Measurements from ENCODE around the gene DPP10. TPM values are rescaled to one million over a fixed set of nuclear protein-coding genes. Genes with fewer than 3 reads are reported as not detected.

DPP10 gene
- total and polyA plus RNA-seq, 9 donors, result 0.12 to 5.9 (median 0.64) TPM; not detected in 3

DNA sequence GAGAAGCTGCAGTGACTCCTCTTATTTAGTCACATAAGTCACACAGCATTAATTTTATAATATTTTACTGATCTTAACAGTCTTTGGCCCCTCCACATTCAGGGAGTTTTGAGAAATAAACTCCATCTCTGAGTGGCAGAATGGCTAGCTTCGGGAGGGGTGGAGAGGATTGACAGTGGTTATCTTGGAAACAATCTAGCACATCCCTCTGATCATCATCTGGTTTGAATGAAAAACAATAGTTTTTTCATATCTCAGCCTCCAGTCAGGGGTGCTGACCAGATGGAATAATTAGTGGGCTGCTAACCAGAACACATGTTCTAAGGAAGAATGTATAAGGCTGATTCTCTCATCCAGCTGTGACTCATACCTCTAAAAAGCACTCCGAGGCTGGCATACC lies 477.5 kb downstream of the DPP10 start:
- no peaks in the 10 kb centered on the region for H3K36me3 ChIP-seq
- H3K4me3 ChIP-seq, result no peak overlapping the region
- no peaks in the 10 kb centered on the region for H3K4me1 ChIP-seq (ENCODE audit: insufficient read depth)
- H3K27me3 ChIP-seq, result no peaks in the 10 kb centered on the region
- H3K9me3 ChIP-seq, result no peaks in the 10 kb centered on the region
- TF ChIP-seq CTCF (IDR thresholded peaks at IDR 0.05), result no peak
- DNase-seq, result no peak
- WGBS, 3 donors, result 34 to 65% (median 40%) methylated on average over 2 of the region's 2 CpGs
- H3K27ac ChIP-seq, result no peak overlapping the region
- intact Hi-C loops (cut with DNase I), result no loop called here

GRCh38 chr2:114922076-114922475 lies 479.6 kb downstream of the DPP10 start:
- Histone ChIP-seq H3K36me3 (no peaks in the 10 kb centered on the region), H3K4me3 (no peak overlapping the region), H3K9me3 (no peaks in the 10 kb centered on the region), H3K27ac (no peak overlapping the region), H3K4me1 (ENCODE audit: insufficient read depth) (no peaks in the 10 kb centered on the region), H3K27me3 (no peaks in the 10 kb centered on the region)
- intact Hi-C loops (cut with DNase I), result no loop called here
- TF ChIP-seq CTCF (IDR thresholded peaks at IDR 0.05) (no peak), POLR2A (IDR thresholded peaks at IDR 0.05) (no peak), EP300 (IDR thresholded peaks at IDR 0.05) (no peak)
- WGBS, 3 donors, result 92 to 96% (median 95%) methylated on average over 3 of the region's 3 CpGs
- no peak for DNase-seq

GRCh38 chr2:114925296-114926255 lies 483.1 kb downstream of the DPP10 start:
- 58 to 71% (median 60%) methylated on average over 10 of the region's 10 CpGs for WGBS, 3 donors
- no peaks in the 10 kb centered on the region for H3K36me3 ChIP-seq
- intact Hi-C loops (cut with DNase I), result no loop called here
- no peaks in the 10 kb centered on the region for H3K4me1 ChIP-seq (ENCODE audit: insufficient read depth)
- H3K9me3 ChIP-seq, result no peaks in the 10 kb centered on the region
- H3K27ac ChIP-seq, result no peak overlapping the region
- no peaks in the 10 kb centered on the region for H3K27me3 ChIP-seq
- no peak for TF ChIP-seq EP300 (IDR thresholded peaks at IDR 0.05)
- TF ChIP-seq POLR2A (IDR thresholded peaks at IDR 0.05), result no peak
- TF ChIP-seq CTCF (IDR thresholded peaks at IDR 0.05), result no peak
- no peak overlapping the region for H3K4me3 ChIP-seq
- DNase-seq, result no peak

DNA sequence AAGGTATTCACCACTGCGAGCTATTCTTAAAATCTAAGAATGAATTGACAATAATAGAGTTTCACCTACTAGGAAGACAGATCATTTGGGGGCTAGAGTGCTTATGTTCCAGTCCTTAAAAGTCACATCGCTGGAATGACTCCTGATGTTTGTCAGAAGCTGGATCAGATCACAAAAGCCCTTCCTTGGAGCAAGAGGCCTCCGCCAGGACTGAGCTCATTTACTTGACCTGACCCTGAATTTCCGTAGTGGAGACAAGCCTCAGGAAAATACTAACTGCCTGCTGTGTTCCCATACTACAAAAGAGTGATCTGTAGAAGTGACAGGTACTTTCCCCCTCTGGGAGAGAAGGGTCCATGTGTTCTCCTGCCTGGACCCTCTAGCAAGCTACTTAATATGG lies 483.9 kb downstream of the DPP10 start:
- DNase-seq, result no peak
- no peaks in the 10 kb centered on the region for H3K9me3 ChIP-seq
- WGBS, 3 donors, result 80 to 84% (median 82%) methylated on average over 4 of the region's 4 CpGs
- intact Hi-C loops (cut with DNase I), result no loop called here
- no peaks in the 10 kb centered on the region for H3K27me3 ChIP-seq
- H3K27ac ChIP-seq, result no peak overlapping the region
- H3K4me1 ChIP-seq (ENCODE audit: insufficient read depth), result no peaks in the 10 kb centered on the region
- no peaks in the 10 kb centered on the region for H3K36me3 ChIP-seq
- no peak for TF ChIP-seq POLR2A (IDR thresholded peaks at IDR 0.05)
- TF ChIP-seq EP300 (IDR thresholded peaks at IDR 0.05), result no peak
- TF ChIP-seq CTCF (IDR thresholded peaks at IDR 0.05), result no peak
- no peak overlapping the region for H3K4me3 ChIP-seq
